ENCODE results near the gene ZC3H7A.

Gene ZC3H7A

DNA sequence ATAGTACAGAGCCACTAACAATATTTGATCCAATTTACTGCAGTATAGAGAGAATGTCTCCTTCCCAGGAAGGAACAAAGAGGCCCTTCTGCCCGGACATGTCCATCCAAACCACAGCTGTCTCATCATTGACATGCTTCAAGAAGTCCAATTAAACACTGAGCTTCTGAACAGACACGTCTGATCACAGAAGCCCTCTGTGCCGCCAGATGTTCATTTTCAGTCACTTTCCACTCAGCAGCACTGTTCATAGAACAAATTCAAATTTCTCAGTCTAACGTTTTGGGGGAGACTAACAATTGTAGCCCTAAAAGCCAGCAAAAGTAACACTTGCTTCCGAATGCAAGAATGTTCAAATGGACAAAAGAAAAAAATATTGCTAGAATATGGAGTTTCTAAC, 15.3 kb downstream of the ZC3H7A start:
- FAIRE-seq (no peak), DNase-seq (ENCODE audit: insufficient read length, low spot score) (no peak)

- DNase-seq (ENCODE audit: insufficient read length, low spot score) (no peak), FAIRE-seq (no peak)
Observed at GRCh38 chr16:11780991-11781680, 15.9 kb downstream of the ZC3H7A start.

DNA sequence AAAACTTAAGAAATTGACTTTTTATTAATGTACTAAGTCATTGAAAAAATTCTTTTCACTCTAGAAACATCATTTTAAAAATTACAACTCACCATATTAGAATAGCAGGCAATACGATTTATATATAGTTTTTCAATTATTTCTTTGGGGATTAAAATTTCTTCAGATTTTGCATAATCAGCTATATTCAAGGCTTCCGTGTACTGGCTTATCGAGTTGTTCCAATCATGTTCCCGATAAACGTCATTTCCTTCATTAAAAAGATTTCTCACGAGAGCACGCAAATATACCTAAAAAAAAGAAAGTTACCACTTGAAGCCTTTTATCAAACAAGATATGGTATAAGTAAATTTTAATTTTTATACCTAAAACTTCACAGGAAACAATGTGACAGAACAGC, 18.0 kb downstream of the ZC3H7A start:
- DNase-seq (ENCODE audit: insufficient read length, low spot score) (no peak), FAIRE-seq (no peak)

GRCh38 chr16:11774065-11774626, 22.9 kb downstream of the ZC3H7A start:
- FAIRE-seq: no peak
- no peak for DNase-seq (ENCODE audit: insufficient read length, low spot score)

DNA sequence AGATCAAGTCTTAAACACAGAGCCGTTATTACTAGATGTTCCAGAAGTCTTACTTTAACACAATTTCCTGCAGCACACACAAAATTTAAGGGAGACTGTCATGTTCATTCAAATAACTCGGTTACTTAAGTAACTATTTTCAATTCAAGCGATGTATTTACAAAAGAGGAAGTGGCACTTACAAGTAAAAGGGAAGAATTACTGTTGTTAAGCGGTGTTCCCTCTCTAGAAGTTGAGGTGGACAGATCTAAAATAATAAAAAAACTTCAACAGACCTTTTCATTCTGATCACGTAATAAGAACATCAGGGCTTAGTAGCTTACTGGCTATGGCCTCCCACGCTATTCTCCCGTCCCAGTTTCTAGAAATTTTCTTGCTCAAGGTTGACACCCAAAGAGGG, 28.2 kb downstream of the ZC3H7A start:
- FAIRE-seq (no peak), DNase-seq (ENCODE audit: insufficient read length, low spot score) (no peak)

DNA sequence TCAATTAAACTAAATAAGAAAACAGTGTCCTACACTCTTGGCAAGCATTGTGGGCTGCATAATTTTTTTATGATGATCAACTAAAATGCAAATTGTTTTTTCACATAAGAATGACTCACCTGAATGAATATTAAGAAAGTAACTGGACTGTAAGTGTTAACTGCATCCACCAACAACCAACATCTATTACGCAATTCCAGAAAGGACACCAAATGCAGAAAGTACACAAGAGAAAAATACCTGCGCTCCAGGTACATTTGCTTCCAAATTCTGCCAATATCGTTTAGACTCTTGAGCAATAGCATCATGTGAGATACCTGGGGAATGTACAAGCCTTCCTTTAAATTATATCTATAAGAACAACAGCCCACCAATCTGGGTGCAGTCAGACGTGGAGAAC, 34.6 kb downstream of the ZC3H7A start:
- no peak for DNase-seq (ENCODE audit: insufficient read length, low spot score)
- FAIRE-seq: no peak

GRCh38 chr16:11759997-11760396, 37.1 kb downstream of the ZC3H7A start:
- no peak for DNase-seq (ENCODE audit: insufficient read length, low spot score)
- no peak for FAIRE-seq

DNA sequence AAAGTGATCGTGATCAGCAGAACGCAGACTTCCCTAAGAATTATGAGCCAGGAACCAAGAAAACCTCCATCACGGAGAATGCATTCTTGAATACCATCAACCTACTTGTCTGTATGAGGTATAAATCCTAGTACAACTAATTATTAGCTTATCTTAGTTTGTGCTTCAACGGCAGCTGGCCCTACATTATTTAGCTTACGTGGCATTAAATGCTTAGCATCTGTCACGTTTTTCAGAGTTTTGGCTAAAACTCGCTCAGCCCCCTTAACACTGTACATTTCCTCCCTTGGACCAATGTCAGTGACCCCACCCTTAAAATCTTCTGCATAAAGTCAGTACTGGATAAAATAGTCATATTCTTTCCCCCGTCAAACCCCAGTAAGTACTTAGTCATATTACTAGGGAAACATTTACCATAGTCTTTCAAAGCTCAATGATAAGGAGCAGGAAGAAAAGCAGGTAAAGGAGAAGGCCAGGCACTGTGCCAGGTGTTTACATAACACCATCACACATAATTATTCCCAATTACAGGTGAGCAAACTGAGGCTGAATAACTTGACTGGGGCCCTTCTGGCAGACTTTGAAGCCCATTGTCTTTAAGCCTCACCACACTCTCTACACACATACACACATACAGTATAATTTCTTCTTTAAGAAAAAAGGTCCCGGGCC, 37.8 kb downstream of the ZC3H7A start:
- FAIRE-seq (no peak), DNase-seq (ENCODE audit: insufficient read length, low spot score) (no peak)

- FAIRE-seq (no peak), DNase-seq (ENCODE audit: insufficient read length, low spot score) (peak; percentile 29)
Observed at GRCh38 chr16:11757671-11758545, 39.1 kb downstream of the ZC3H7A start.

DNA sequence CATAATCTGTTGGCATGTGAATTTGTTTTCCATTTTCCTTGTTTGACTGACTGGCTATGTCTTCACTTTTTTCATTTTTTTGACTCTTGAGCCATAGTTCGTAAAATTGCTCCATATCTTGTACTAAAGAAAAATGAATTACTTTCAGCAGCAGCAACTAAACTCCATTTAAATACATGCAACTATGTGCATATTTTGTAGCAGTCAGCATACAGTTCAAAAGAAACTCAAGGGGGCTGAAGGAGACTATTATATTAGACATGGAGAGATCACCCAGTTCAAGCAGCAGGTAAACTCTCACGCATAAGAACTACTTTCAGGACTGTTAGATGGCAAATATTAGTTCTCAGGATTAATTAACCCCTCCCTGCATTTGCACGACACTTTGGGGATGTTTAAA, 40.8 kb downstream of the ZC3H7A start:
- DNase-seq (ENCODE audit: insufficient read length, low spot score) (no peak), FAIRE-seq (no peak)

- FAIRE-seq: no peak
Observed at GRCh38 chr16:11755022-11755760, 41.9 kb downstream of the ZC3H7A start.

GRCh38 chr16:11752856-11753255, 44.2 kb downstream of the ZC3H7A start:
- DNase-seq (ENCODE audit: insufficient read length, low spot score): no peak

More at GRCh38 chr16:11755022-11755760, 41.9 kb downstream of the ZC3H7A start:
- no peak for DNase-seq (ENCODE audit: insufficient read length, low spot score)

GRCh38 chr16:11750056-11750455, 47.0 kb downstream of the ZC3H7A start:
- DNase-seq (ENCODE audit: insufficient read length, low spot score) (no peak), FAIRE-seq (no peak)

More at GRCh38 chr16:11752856-11753255, 44.2 kb downstream of the ZC3H7A start:
- FAIRE-seq: no peak

GRCh38 chr16:11748404-11749254, 48.4 kb downstream of the ZC3H7A start:
- DNase-seq (ENCODE audit: insufficient read length, low spot score) (no peak), FAIRE-seq (no peak)

DNA sequence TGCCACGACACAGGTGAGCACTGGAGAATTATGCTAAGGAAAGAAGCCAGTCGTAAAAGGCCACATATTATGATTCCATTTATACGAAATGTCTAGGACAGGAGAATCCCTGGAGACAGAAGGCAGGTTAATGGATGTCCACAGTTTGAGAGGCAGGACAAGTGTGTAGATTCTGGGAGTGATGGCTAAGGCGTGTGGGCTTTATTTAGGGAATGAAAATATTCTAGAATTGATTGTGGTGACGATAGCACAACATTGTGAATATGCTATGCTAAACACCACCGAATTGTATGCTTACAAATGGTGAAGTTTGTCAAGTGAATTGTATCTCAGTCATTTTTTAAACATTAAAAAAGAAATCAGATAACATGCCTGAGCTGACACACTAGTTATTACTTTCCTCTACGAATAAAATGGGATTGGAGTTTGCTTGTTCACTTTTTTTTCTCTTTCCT, 49.1 kb downstream of the ZC3H7A start:
- FAIRE-seq (no peak), DNase-seq (ENCODE audit: insufficient read length, low spot score) (no peak)

GRCh38 chr16:11744075-11744470, 53.0 kb downstream of the ZC3H7A start:
- FAIRE-seq (no peak), DNase-seq (ENCODE audit: insufficient read length, low spot score) (no peak)

GRCh38 chr16:11743308-11744074, 53.6 kb downstream of the ZC3H7A start:
- DNase-seq (ENCODE audit: insufficient read length, low spot score): peak; percentile 18
- no peak for FAIRE-seq

- FAIRE-seq: peak; percentile 94
- peak; percentile 96 for DNase-seq (ENCODE audit: insufficient read length, low spot score)
Observed at GRCh38 chr16:11742536-11743307, 54.3 kb downstream of the ZC3H7A start, which contains the start of gene TXNDC11. TSS of gene TXNDC11 (minus strand) at chr16:11742857. CDS start at chr16:11742730, 127 bp downstream.

Data from HTR-8/SVneo (cell line).